ENCODE data around the gene TOX3. TPM values are rescaled to one million over a fixed set of nuclear protein-coding genes. Genes with fewer than 3 reads are reported as not detected.

TOX3 gene
- total RNA-seq: 10 to 100 TPM in 2 of 8 experiments, 1 to 10 TPM in 3, under 1 TPM in 1, not detected in 2; 0.54 to 23.3 (median 9.3) TPM

DNA sequence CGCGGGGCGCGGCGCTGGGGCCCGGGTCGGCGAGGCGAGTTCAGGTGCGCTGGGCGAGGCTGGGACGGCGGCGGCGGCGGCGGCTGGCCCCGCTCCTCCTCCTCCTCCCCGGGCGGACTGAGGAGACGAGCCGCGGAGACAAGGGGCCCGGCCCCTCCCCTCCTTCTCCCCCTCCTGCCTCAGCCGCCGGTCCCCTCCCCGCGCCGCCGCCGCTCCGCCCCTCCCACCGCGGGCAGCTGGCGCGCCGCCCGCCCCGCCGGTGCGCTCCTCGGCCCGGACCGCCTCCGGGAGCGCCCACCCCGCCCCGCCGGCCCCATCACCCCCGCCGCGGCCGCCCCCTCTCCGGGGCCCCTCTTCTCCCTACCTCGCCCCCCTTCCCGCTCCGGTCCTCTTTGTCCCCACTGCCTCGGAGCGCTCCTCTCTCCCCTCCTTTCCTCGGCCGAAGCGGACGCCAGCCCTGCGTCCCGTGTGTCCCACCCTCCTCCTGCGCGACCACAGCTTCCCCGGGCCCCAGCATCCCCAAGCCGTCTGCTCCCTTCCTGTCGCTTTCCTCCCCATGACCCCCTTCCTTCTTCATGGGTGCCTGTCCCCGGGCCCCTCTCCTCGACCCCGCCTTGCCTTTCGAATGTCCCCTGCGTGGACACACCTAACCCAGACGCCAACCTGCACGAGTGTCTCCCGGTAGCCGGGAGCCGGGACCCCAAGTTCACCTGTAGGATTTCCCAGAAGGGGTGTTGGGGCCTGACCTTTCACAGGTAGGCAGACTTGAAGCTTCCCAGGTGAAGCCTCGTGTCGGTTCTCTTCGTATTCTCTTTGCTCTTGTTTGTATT lies at the start of gene TOX3:
Gene TOX3, minus strand, starts transcription at position 140 of the 830 bp plus-strand sequence. CDS start 420 bp downstream, outside the sequence.
- H3K27ac ChIP-seq: peak within 1 kb of the TSS; percentile 50 to 76
- 0 to 100% (median 50%) methylated on average over 1 to 3 of the region's 83 CpGs; no CpG with 5 or more reads in 4 of the 10 experiments for WGBS, 10 experiments
- in situ Hi-C loops (cut with MboI; ENCODE audit: low pct_unique_long_range_greater_than_20kb in 2 of 9, low sequenced_read_pairs in 9 of 9, unreplicated experiment in 9 of 9): no loop called here
- peak in 6 of 8 experiments; percentile 69 to 82 (median 78) for ATAC-seq (replicated peaks in 6 of 8)
- peak within 1 kb of the TSS; percentile 68 to 97 (median 79) for H3K4me3 ChIP-seq
- peaks cover 22 to 27% of the 10 kb centered on the region in 2 donors for H3K4me1 ChIP-seq (replicated peaks in 1 of 2)

DNA sequence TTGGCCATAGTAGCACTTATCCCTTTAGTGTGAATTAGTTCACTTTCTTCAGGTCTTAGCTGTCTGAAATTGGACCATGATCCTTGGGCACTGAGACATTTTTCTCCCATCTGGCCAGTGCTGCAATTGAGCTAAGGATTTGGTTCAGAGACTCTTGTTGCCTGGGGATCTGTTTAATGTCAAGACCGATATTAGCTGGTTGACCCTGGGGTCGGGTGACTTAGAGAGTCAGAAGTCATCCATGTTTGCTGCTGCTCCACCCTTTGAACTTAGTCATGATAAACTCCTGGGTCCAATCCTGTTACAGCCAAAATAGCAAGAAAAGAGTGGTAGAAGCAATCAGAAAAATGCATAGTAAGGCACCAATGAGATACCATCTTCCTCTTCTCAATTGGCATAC lies 45.8 kb upstream of the TOX3 start:
- in situ Hi-C loops (cut with MboI; ENCODE audit: low pct_unique_long_range_greater_than_20kb in 2 of 9, low sequenced_read_pairs in 9 of 9, unreplicated experiment in 9 of 9): no loop called here
- H3K27ac ChIP-seq: no peak overlapping the region
- no peak for ATAC-seq (replicated peaks in 6 of 8)
- H3K4me3 ChIP-seq: no peak overlapping the region
- 0 to 93% (median 80%) methylated on average over 1 to 2 of the region's 2 CpGs; no CpG with 5 or more reads in 3 of the 10 experiments for WGBS, 10 experiments
- H3K4me1 ChIP-seq (replicated peaks in 1 of 2): no peaks in the 10 kb centered on the region

DNA sequence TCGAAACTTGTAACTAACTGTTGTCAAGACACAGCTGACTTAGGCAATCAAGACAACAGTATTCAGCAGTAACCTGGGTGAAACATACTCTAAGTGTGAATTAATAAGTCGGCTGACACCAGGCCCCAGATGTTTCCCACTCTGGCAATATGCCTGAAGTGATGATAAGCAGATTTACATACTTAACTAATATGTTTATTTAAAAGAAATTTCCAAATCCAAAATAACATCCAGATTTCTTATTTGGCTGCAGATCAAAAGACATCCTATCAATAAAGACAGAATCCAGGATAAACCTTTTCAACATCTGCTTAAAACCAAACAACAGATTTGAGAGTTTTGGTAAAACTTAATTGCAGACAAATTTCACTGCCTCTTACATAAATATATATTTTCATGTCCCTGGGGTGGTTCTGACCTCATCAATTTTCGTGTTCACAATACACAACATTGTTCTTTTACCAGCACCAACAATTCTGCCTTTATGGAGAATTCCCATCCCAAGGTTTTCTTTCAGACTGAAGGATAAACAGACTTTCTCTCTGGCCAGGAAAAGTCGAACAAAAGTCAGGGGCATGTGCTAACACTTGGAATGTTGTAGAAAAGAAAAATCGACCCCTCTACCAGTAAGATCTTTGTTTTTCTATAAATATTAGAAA lies 45.1 kb upstream of the TOX3 start:
- H3K27ac ChIP-seq: no peak overlapping the region

DNA sequence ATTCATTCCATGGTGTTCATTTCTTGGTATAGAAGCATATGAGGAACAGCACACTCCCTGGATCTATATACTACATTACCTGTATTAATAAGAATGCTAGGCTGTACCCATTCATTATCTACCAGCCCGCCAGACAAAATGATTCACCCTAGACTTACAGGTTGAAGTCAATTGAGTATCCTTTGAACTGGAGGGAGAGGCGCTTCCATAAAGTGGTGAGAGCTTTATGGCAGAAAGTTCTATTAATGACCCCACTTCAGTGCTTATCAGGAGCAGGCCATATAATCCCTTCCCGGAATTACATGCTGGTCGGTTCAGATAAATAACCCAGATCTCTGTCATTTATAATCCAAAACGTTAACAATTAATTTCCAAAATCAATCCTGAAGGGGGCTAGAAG lies 44.5 kb upstream of the TOX3 start:
- no peak overlapping the region for H3K27ac ChIP-seq
- no peak overlapping the region for H3K4me3 ChIP-seq
- in situ Hi-C loops (cut with MboI; ENCODE audit: low pct_unique_long_range_greater_than_20kb in 2 of 9, low sequenced_read_pairs in 9 of 9, unreplicated experiment in 9 of 9): no loop called here
- H3K4me1 ChIP-seq (replicated peaks in 1 of 2): no peaks in the 10 kb centered on the region
- ATAC-seq (replicated peaks in 6 of 8): no peak
- WGBS, 10 experiments: 16 to 100% (median 91%) methylated on average over 1 to 5 of the region's 5 CpGs; no CpG with 5 or more reads in 2 of the 10 experiments

More for the DNA sequence above, 45.1 kb upstream of the TOX3 start:
- ATAC-seq (replicated peaks in 6 of 8): no peak
- H3K4me3 ChIP-seq: no peak overlapping the region
- H3K4me1 ChIP-seq (replicated peaks in 1 of 2): no peaks in the 10 kb centered on the region
- in situ Hi-C loops (cut with MboI; ENCODE audit: low pct_unique_long_range_greater_than_20kb in 2 of 9, low sequenced_read_pairs in 9 of 9, unreplicated experiment in 9 of 9): no loop called here
- 0 to 85% (median 46%) methylated on average over 1 to 5 of the region's 5 CpGs for WGBS, 10 experiments

DNA sequence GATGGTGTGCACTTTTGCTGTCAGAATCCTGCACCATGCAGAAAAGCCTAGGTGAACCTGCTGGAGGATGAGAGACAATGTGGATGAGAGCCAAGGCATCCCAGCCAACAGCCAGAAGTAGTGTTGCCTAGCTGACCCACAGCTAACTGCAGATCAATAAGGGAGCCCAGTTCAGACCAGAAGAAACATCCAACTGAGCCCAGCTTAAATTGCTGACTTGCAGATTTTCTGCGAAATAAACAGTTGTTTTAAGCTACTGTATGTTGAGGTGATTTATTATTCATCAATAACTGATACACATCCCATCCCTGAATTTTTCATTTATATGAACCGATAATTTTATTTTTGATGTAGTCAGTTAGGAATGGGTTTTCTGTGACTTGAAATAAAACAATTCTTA lies 39.2 kb upstream of the TOX3 start:
- no peak for ATAC-seq (replicated peaks in 6 of 8)
- WGBS, 10 experiments: 0 to 100% (median 46%) methylated on average over 1 to 2 of the region's 2 CpGs; no CpG with 5 or more reads in 5 of the 10 experiments
- no peaks in the 10 kb centered on the region for H3K4me1 ChIP-seq (replicated peaks in 1 of 2)
- H3K4me3 ChIP-seq: no peak overlapping the region
- no peak overlapping the region for H3K27ac ChIP-seq
- in situ Hi-C loops (cut with MboI; ENCODE audit: low pct_unique_long_range_greater_than_20kb in 2 of 9, low sequenced_read_pairs in 9 of 9, unreplicated experiment in 9 of 9): no loop called here

DNA sequence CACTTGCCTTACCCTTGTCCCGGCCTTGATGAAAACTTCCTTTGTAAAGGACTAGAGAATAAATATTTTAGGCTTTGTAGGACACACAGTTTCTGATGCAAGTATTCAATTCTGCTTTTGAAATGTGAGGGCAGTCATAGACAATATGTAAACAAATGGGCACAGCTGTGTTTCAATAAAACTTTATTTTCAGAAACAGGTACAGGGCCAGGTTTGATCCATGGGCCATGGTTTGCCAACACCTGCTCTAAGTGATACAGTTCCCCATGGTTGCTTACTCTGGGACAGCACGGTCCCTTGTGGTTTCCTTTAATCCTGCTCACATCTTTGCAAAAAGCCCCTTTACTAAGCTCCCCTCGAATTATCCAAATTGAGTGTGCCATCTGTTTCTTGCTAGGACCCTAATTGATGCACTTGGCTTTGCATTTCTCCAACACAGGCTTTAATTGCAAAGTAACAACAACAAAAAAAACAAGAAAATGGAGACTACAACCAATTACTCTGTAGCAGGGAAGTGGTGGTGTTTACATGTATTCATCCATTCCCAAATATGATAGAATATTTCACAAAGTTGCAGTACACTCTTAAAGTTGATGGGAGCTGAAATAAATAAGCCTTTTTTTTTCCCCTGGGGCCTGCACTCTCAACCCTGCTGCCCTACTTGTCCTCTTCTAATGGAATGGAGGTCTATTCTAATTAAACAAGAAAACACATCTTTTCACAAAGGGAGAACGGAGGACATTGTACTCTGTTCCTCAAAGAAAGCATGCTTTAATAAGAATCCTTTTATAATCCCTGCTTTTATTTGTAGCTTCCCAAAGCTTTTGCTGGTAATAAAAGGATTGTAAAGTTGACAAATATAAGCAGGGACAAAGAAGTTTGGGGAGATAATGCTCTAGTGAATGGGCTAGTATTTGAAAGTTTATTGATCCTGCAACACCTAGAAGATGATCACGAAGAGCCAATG lies 37.7 kb upstream of the TOX3 start:
- in situ Hi-C loops (cut with MboI; ENCODE audit: low pct_unique_long_range_greater_than_20kb in 2 of 9, low sequenced_read_pairs in 9 of 9, unreplicated experiment in 9 of 9): no loop called here
- ATAC-seq (replicated peaks in 6 of 8): no peak
- Histone ChIP-seq H3K27ac (no peak overlapping the region), H3K4me1 (replicated peaks in 1 of 2) (no peaks in the 10 kb centered on the region), H3K4me3 (no peak overlapping the region)
- WGBS, 10 experiments: 4 to 73% (median 31%) methylated on average over 1 to 5 of the region's 5 CpGs

DNA sequence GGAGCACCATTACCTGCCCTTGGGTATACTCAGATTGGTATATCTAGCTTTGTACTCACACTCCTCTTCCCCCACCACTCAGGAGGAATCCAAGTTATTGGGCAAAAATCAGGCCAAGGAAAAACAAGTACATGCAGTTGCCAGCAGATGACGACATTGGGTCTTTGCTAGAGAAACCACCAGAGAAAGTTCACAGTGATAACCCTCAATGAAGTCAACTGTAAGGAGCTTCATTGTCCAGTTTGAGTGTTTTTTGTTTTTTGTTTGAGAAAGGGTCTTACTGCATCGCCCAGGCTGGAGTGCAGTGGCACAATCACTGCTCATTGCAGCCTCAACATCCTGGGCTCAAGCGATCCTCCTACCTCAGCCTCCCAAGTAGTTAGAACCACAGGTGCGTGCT lies 34.6 kb upstream of the TOX3 start:
- Histone ChIP-seq H3K27ac (no peak overlapping the region), H3K4me3 (no peak overlapping the region), H3K4me1 (replicated peaks in 1 of 2) (peaks cover 13 to 22% of the 10 kb centered on the region in 2 donors)
- in situ Hi-C loops (cut with MboI; ENCODE audit: low pct_unique_long_range_greater_than_20kb in 2 of 9, low sequenced_read_pairs in 9 of 9, unreplicated experiment in 9 of 9): no loop called here
- 0 to 100% (median 83%) methylated on average over 1 to 4 of the region's 4 CpGs; no CpG with 5 or more reads in 3 of the 10 experiments for WGBS, 10 experiments
- ATAC-seq (replicated peaks in 6 of 8): no peak

DNA sequence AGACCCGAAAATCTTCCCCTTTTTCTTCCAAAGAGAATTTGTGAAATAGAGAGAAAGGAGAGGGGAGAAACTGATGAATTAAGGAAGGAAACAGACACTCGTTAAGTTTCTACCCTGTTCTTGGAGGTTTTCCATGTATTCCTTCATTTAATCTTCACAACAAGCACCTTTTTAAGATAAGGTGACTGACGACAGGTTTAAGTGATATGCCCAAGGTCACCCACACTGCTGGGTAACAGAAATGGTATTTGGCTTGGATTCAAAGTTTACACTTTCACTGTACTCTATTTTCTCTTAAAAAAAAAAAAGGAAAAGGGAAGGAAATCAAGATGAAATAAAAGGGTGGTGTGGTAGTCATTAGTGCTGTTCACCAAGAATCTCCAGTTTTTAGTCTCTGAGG lies 33.5 kb upstream of the TOX3 start:
- WGBS, 10 experiments: 7 to 100% (median 66%) methylated on average over 1 to 3 of the region's 3 CpGs; no CpG with 5 or more reads in 2 of the 10 experiments
- Histone ChIP-seq H3K4me3 (no peak overlapping the region), H3K4me1 (replicated peaks in 1 of 2) (peaks cover 13 to 22% of the 10 kb centered on the region in 2 donors), H3K27ac (no peak overlapping the region)
- in situ Hi-C loops (cut with MboI; ENCODE audit: low pct_unique_long_range_greater_than_20kb in 2 of 9, low sequenced_read_pairs in 9 of 9, unreplicated experiment in 9 of 9): no loop called here
- ATAC-seq (replicated peaks in 6 of 8): no peak

DNA sequence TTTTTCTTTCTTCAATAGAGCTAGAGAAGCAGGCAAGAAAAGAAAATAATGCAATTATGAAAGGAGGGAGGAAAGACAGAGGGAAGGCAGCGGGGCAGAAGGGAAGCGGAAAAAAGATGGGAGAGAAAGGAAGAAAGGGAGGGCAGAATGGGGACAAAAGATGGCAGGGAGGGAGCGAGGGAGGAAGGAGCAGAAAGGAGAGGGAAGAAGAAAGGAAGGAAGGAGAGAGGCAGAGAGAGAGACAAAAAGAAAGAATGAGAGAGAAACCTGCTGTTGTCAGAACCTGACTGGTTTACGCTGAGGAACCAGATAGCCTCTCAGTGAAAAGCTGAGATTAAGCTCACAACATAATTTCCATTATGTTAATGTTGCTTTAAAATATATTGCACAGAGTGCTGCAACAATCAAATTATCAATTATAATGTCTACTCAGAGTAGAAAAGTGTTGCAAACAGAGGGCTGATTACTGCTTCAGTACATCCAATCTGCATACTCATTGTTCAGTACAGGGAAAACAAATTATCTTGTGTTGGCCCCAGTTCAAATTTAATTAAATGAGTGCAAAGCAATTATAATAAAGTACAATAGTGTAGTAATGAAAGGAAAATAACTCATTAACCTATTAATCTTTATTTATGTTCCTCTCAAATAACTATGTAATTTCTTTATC lies 32.0 kb upstream of the TOX3 start:
- WGBS, 10 experiments: 9 to 100% (median 84%) methylated on average over 1 to 4 of the region's 4 CpGs; no CpG with 5 or more reads in 1 of the 10 experiments
- peak in 3 of 8 experiments; percentile 55 to 72 (median 69) for ATAC-seq (replicated peaks in 6 of 8)
- H3K27ac ChIP-seq: peak overlapping the region in 1 of 2 donors; percentile 11

DNA sequence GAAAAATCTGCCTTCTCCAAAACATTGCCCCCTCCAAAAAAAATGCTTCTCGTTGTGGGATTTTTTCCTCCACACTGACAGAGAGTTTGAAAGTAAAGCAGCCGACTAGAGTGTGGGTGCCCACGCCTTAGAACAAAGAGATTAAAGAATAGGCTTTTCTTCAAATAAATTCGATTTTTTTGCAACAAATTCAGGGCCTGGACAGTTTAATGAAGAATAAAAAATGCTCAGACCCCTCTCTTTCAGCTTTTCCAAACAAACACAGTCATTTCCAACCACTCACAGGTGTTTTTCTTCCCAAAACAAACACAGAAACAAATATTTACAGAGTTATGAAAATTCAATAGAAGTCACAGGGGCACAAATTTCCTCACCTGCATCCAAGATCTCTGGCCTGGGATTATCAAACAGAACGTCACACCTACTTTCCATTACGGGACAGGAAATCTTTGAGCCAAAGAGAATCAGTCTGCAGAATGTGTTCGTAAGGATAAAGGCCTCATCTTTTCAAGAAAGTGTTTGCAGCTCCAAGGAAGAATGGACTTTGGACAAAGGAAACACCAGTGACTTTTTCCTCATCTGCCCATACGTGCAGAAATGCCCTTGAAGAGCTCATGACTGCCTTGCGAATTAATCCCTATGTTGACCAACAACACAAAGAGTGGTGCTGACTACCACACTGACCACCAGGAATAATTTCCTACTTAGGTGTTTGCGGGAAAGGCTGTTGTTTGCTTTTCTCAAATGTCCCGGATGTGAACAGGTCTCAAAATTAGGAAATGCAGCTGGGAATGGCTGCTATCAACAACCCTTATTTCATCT lies 31.3 kb upstream of the TOX3 start:
- in situ Hi-C loops (cut with MboI; ENCODE audit: low pct_unique_long_range_greater_than_20kb in 2 of 9, low sequenced_read_pairs in 9 of 9, unreplicated experiment in 9 of 9): no loop called here
- 8 to 81% (median 55%) methylated on average over 3 to 11 of the region's 11 CpGs for WGBS, 10 experiments
- peaks cover 13 to 22% of the 10 kb centered on the region in 2 donors for H3K4me1 ChIP-seq (replicated peaks in 1 of 2)
- H3K4me3 ChIP-seq: no peak overlapping the region
- peak in 1 of 8 experiments; percentile 17 for ATAC-seq (replicated peaks in 6 of 8)
- peak overlapping the region in 1 of 2 donors; percentile 11 for H3K27ac ChIP-seq

More for the DNA sequence above, 32.0 kb upstream of the TOX3 start:
- no peak overlapping the region for H3K4me3 ChIP-seq
- peaks cover 13 to 22% of the 10 kb centered on the region in 2 donors for H3K4me1 ChIP-seq (replicated peaks in 1 of 2)
- in situ Hi-C loops (cut with MboI; ENCODE audit: low pct_unique_long_range_greater_than_20kb in 2 of 9, low sequenced_read_pairs in 9 of 9, unreplicated experiment in 9 of 9): no loop called here

DNA sequence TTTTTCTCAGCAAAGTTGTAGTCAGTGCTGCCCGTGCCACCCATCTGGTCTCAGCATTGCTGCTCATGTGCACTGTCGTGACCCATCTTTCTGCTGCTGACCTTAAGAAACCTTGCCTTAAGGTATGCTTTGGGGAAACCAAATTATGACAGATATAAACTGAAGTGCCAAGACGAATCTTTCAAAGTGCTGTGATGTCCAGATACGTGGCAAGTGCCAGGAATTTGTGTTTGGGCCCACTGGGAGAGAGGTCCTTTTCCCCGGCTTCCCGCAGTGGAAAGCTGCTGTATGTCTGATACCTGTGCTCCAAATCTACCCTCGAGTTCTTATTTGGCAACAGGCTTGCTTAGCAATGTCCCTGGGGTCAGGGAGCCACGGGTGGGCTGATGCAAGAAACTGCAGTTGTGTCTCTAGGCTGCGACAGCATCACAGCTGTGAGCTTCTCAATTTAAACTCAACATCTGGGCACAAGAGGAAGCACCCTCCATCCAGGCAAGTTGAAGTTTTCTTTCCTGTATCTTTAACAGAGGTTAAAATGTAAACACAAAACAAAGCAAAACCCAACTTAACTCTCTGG lies 30.3 kb upstream of the TOX3 start:
- WGBS, 10 experiments: 0 to 81% (median 13%) methylated on average over 1 to 7 of the region's 9 CpGs; no CpG with 5 or more reads in 3 of the 10 experiments
- peak in 2 of 8 experiments; percentile 67 to 74 for ATAC-seq (replicated peaks in 6 of 8)
- in situ Hi-C loops (cut with MboI; ENCODE audit: low pct_unique_long_range_greater_than_20kb in 2 of 9, low sequenced_read_pairs in 9 of 9, unreplicated experiment in 9 of 9): no loop called here

More for the DNA sequence above, 30.3 kb upstream of the TOX3 start:
- H3K4me3 ChIP-seq: no peak overlapping the region
- no peak overlapping the region for H3K27ac ChIP-seq
- peaks cover 13 to 22% of the 10 kb centered on the region in 2 donors for H3K4me1 ChIP-seq (replicated peaks in 1 of 2)

Data from motor neuron (in vitro differentiated cells).